Loucy (cell line): ENCODE results near the gene CAPN14.

Experiments used
- H2AFZ ChIP-seq: fragments of 200-600 bp; sonication (generic); 2 replicates; pipeline ENCODE4 v1.6.0; 2016; ENCODE audit warnings: antibody characterized with exemption, mild to moderate bottlenecking, low read length, moderate library complexity
- H3F3A ChIP-seq: fragments of 200-600 bp; 2 replicates; pipeline ENCODE4 v1.6.0; 2016; ENCODE audit warnings: antibody characterized with exemption, low read depth, mild to moderate bottlenecking
- H3K27me3 ChIP-seq: fragments of 200-600 bp; sonication (generic); 2 replicates; pipeline ENCODE4 v1.6.1; 2014; ENCODE audit warnings: low read length, mild to moderate bottlenecking; ENCODE audit not compliant: insufficient read depth, poor library complexity, severe bottlenecking
- H3K36me3 ChIP-seq: fragments of 200-600 bp; sonication (generic); 2 replicates; pipeline ENCODE4 v1.6.1; 2016; ENCODE audit warnings: low read length; ENCODE audit not compliant: insufficient read depth
- H3K4me1 ChIP-seq: fragments of 200-600 bp; sonication (generic); 2 replicates; pipeline ENCODE4 v1.5.1; 2014; ENCODE audit warnings: low read length, mild to moderate bottlenecking; ENCODE audit not compliant: insufficient read depth, poor library complexity, severe bottlenecking
- H3K4me2 ChIP-seq: fragments of 200-600 bp; sonication (generic); 2 replicates; pipeline ENCODE4 v1.6.0; 2014; ENCODE audit warnings: antibody characterized with exemption, low read length, low read depth, mild to moderate bottlenecking; ENCODE audit not compliant: poor library complexity, severe bottlenecking
- H3K4me3 ChIP-seq: fragments of 200-600 bp; sonication (generic); 2 replicates; pipeline ENCODE4 v1.5.1; 2014; ENCODE audit warnings: low read length, mild to moderate bottlenecking, mixed read lengths; ENCODE audit not compliant: poor library complexity, severe bottlenecking
- H3K79me2 ChIP-seq: fragments of 200-600 bp; sonication (generic); 2 replicates; pipeline ENCODE4 v1.6.1; 2014; ENCODE audit warnings: low read length; ENCODE audit not compliant: insufficient read depth
- H3K9ac ChIP-seq: fragments of 200-600 bp; sonication (generic); 2 replicates; pipeline ENCODE4 v1.6.0; 2014; ENCODE audit warnings: mild to moderate bottlenecking, low read depth, low read length, moderate library complexity; ENCODE audit not compliant: poor library complexity, severe bottlenecking
- H3K9me2 ChIP-seq: fragments of 200-600 bp; sonication (generic); replicated peaks from 2 replicates; pipeline ENCODE4 v1.6.1; 2016; ENCODE audit warnings: low read depth, low read length, mixed read lengths
- H3K9me3 ChIP-seq: fragments of 200-600 bp; sonication (generic); 2 replicates; pipeline ENCODE4 v1.6.1; 2014; ENCODE audit warnings: mild to moderate bottlenecking, antibody characterized with exemption, low read length, low read depth; ENCODE audit not compliant: insufficient read depth
- H4K20me1 ChIP-seq: fragments of 200-600 bp; sonication (generic); 2 replicates; pipeline ENCODE4 v1.6.0; 2014; ENCODE audit warnings: antibody characterized with exemption, low read length, mild to moderate bottlenecking; ENCODE audit not compliant: insufficient read depth, poor library complexity, severe bottlenecking
- EZH2phosphoT487 ChIP-seq: fragments of 200-600 bp; IDR thresholded peaks from 2 replicates; pipeline ENCODE4 v1.6.1; 2018; ENCODE audit warnings: antibody characterized with exemption, mild to moderate bottlenecking, moderate library complexity, borderline replicate concordance
- TF ChIP-seq, protein P1 (sequence below): fragments of 200-600 bp; sonication (generic); conservative IDR thresholded peaks from 2 replicates; pipeline ENCODE4 v1.5.1; 2014; ENCODE audit warnings: mild to moderate bottlenecking, antibody characterized with exemption, low read length

CAPN14 gene

DNA sequence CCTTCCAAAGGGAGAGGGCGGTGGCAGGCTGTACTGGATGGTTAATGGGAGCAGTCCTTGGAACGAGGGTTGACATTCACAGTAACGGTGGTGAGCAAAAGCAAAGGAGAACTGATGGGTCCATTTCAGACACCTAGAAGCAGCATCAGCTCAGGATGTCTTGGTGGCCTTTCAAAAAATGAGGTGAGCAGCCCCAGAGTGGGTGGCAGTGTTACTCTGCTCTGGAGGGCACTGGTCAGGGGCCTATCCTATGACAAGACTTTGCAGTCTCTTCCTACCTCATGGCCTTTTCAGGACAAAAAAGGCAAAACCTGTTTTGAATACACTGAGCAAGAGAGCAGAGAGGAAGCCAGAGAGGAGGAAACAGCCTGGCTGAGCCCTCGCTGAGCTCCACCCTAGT is 23.5 kb downstream of the CAPN14 start:
- Histone ChIP-seq H3F3A (no peaks in the 10 kb centered on the region), H4K20me1 (no peaks in the 10 kb centered on the region), H2AFZ (no peak overlapping the region), H3K9me2 (no peaks in the 10 kb centered on the region), H3K4me3 (no peak overlapping the region), H3K27me3 (no peaks in the 10 kb centered on the region), H3K36me3 (no peaks in the 10 kb centered on the region), H3K9me3 (no peaks in the 10 kb centered on the region), H3K4me1 (no peaks in the 10 kb centered on the region), H3K9ac (no peak overlapping the region), H3K4me2 (no peak overlapping the region), H3K79me2 (no peaks in the 10 kb centered on the region)
- TF ChIP-seq EZH2phosphoT487, result no peak
- TF ChIP-seq, protein P1, sequence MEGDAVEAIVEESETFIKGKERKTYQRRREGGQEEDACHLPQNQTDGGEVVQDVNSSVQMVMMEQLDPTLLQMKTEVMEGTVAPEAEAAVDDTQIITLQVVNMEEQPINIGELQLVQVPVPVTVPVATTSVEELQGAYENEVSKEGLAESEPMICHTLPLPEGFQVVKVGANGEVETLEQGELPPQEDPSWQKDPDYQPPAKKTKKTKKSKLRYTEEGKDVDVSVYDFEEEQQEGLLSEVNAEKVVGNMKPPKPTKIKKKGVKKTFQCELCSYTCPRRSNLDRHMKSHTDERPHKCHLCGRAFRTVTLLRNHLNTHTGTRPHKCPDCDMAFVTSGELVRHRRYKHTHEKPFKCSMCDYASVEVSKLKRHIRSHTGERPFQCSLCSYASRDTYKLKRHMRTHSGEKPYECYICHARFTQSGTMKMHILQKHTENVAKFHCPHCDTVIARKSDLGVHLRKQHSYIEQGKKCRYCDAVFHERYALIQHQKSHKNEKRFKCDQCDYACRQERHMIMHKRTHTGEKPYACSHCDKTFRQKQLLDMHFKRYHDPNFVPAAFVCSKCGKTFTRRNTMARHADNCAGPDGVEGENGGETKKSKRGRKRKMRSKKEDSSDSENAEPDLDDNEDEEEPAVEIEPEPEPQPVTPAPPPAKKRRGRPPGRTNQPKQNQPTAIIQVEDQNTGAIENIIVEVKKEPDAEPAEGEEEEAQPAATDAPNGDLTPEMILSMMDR, result no peak

DNA sequence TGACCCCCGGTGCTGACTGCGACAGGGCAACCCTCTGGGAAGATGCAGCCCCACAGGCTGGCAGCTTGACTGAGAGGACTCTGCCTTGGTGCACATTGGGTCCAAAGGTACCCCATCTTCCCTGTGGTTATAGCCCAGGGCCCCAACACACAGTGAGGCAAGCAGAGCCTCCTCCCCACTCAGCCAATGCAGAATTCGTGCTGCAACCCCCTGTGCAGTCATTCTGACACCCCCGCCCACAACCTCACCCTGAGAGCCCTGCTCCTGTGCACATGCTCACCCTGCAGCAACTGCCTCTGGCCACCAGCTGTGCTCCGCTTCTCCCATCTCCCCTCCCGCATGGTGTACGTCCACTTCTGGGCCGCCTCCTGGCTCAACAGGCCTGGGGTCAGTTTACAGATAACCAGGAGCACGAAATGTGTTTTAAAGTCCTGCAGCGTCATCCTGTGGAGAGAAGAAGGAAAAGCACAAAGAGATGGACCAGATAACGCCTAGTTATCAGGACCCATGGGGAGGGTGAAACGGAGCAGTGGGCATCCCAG is 24.4 kb downstream of the CAPN14 start:
- H3K4me1 ChIP-seq, result no peaks in the 10 kb centered on the region
- no peaks in the 10 kb centered on the region for H3F3A ChIP-seq
- H3K9me3 ChIP-seq, result no peaks in the 10 kb centered on the region
- no peaks in the 10 kb centered on the region for H4K20me1 ChIP-seq
- no peaks in the 10 kb centered on the region for H3K79me2 ChIP-seq
- no peak overlapping the region for H2AFZ ChIP-seq
- no peaks in the 10 kb centered on the region for H3K36me3 ChIP-seq
- no peak overlapping the region for H3K4me3 ChIP-seq
- H3K9me2 ChIP-seq, result no peaks in the 10 kb centered on the region
- TF ChIP-seq, protein P1, result no peak
- no peak for TF ChIP-seq EZH2phosphoT487
- no peak overlapping the region for H3K9ac ChIP-seq
- no peaks in the 10 kb centered on the region for H3K27me3 ChIP-seq
- no peak overlapping the region for H3K4me2 ChIP-seq

DNA sequence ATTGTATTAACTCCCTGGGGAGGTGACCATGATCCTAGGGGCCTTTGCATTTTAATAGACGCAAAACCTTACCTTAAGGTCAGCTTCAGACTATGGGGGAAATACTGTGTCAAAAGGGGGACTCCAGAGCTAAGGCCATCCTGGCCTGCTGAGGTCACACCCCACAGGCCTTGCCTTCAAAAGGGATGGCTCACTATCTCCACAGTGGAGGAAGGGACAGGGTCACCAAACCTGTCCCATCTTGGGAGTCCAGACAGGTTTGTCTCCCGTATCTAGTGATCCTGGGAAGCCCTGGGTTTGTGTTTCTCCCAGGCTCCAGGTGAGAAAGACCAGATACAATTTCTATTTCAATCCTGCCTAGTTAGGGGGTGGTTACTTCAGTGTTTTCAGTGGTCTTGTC is 24.9 kb downstream of the CAPN14 start:
- H3K9me3 ChIP-seq, result no peaks in the 10 kb centered on the region
- no peaks in the 10 kb centered on the region for H3K4me1 ChIP-seq
- H3K9me2 ChIP-seq, result no peaks in the 10 kb centered on the region
- no peaks in the 10 kb centered on the region for H3K27me3 ChIP-seq
- no peaks in the 10 kb centered on the region for H3K79me2 ChIP-seq
- H3K4me3 ChIP-seq, result no peak overlapping the region
- no peak overlapping the region for H3K9ac ChIP-seq
- no peak overlapping the region for H3K4me2 ChIP-seq
- no peak overlapping the region for H2AFZ ChIP-seq
- no peaks in the 10 kb centered on the region for H4K20me1 ChIP-seq
- no peaks in the 10 kb centered on the region for H3K36me3 ChIP-seq
- TF ChIP-seq EZH2phosphoT487, result no peak
- TF ChIP-seq, protein P1, result no peak
- H3F3A ChIP-seq, result no peaks in the 10 kb centered on the region
